HEK293 (cell line): ENCODE data around the gene ME2.
"Not testable (repeated sequence)": the region's sequence is repeated elsewhere in the genome, so short reads cannot be mapped to it uniquely, and the experiment has no call there.

Experiments used
- CTCF ChIA-PET: fragments of 350-600 bp; formaldehyde crosslinking; extraction: SDS; loops from one replicate; lab custom pipeline; 2021; ENCODE audit warnings: antibody characterized with exemption; lab: Yijun Ruan, JAX
- POLR2A ChIA-PET: fragments of 300-600 bp; formaldehyde crosslinking; extraction: SDS; loops from one replicate; lab custom pipeline; 2020; ENCODE audit warnings: antibody characterized with exemption, inconsistent platforms; lab: Yijun Ruan, JAX
- H3K27ac ChIP-seq: fragments of 200-500 bp; sonication (Bioruptor generic); 2 replicates; pipeline ENCODE4 v1.5.1; 2014; ENCODE audit warnings: low read depth, low read length, control low read depth, inconsistent platforms; ENCODE audit errors: extremely low read depth
- H3K36me3 ChIP-seq, 2 experiments: fragments of 200-500 bp in 1 of 2; sonication (Bioruptor generic) in 1 of 2; 1 replicate in 1 of 2; 2 replicates in 1 of 2; pipeline ENCODE4 v1.5.1; 2014 to 2017; ENCODE audit warnings: inconsistent platforms in 2 of 2, low read length in 2 of 2; ENCODE audit not compliant: control insufficient read depth in 2 of 2, insufficient read depth in 1 of 2
- H3K4me1 ChIP-seq: fragments of 200-500 bp; sonication (Bioruptor generic); 2 replicates; pipeline ENCODE4 v1.5.1; 2014; ENCODE audit warnings: mild to moderate bottlenecking, low read length, inconsistent platforms; ENCODE audit not compliant: control insufficient read depth, insufficient read depth
- H3K4me3 ChIP-seq: 2 replicates; pipeline ENCODE4 v1.5.1; 2011; ENCODE audit warnings: low read depth, mild to moderate bottlenecking, control low read depth, low read length, moderate library complexity
- H3K9me3 ChIP-seq: fragments of 200-500 bp; sonication (Bioruptor generic); 2 replicates; pipeline ENCODE4 v1.5.1; 2014; ENCODE audit warnings: low read depth, low read length, inconsistent platforms; ENCODE audit not compliant: control insufficient read depth, insufficient read depth
- BCL11B ChIP-seq: fragments of 450-650 bp; formaldehyde crosslinking; IDR thresholded peaks from 2 replicates; pipeline ENCODE4 v1.5.1; 2016; ENCODE audit warnings: low read depth, missing biosample characterization, missing genetic modification characterization
- GLIS1 ChIP-seq: fragments of 450-650 bp; formaldehyde crosslinking; IDR thresholded peaks from 2 replicates; pipeline ENCODE4 v1.5.1; 2016; ENCODE audit warnings: missing biosample characterization, missing genetic modification characterization
- KLF10 ChIP-seq: fragments of 450-650 bp; IDR thresholded peaks from 2 replicates; pipeline ENCODE4 v1.5.1; 2018; ENCODE audit warnings: missing biosample characterization, mild to moderate bottlenecking, missing genetic modification characterization
- KLF9 ChIP-seq: fragments of 450-650 bp; formaldehyde crosslinking; IDR thresholded peaks from 2 replicates; pipeline ENCODE4 v1.5.1; 2016; ENCODE audit warnings: missing biosample characterization, missing genetic modification characterization, low read depth
- OSR2 ChIP-seq: fragments of 450-650 bp; formaldehyde crosslinking; IDR thresholded peaks from 2 replicates; pipeline ENCODE4 v1.5.1; 2016; ENCODE audit warnings: missing biosample characterization, missing genetic modification characterization
- SCRT1 ChIP-seq: fragments of 450-650 bp; formaldehyde crosslinking; IDR thresholded peaks from 2 replicates; pipeline ENCODE4 v1.5.1; 2016; ENCODE audit warnings: missing biosample characterization, missing genetic modification characterization, borderline replicate concordance
- SCRT2 ChIP-seq: fragments of 450-650 bp; formaldehyde crosslinking; IDR thresholded peaks from 2 replicates; pipeline ENCODE4 v1.5.1; 2016; ENCODE audit warnings: missing biosample characterization, missing genetic modification characterization
- TSHZ1 ChIP-seq: fragments of 450-650 bp; formaldehyde crosslinking; IDR thresholded peaks from 2 replicates; pipeline ENCODE4 v1.5.1; 2016; ENCODE audit warnings: missing biosample characterization, missing genetic modification characterization, borderline replicate concordance
- YY2 ChIP-seq: fragments of 450-650 bp; formaldehyde crosslinking; IDR thresholded peaks from 2 replicates; pipeline ENCODE4 v1.5.1; 2016; ENCODE audit warnings: missing biosample characterization, missing genetic modification characterization
- ZBTB21 ChIP-seq: fragments of 450-650 bp; formaldehyde crosslinking; IDR thresholded peaks from 2 replicates; pipeline ENCODE4 v1.5.1; 2017; ENCODE audit warnings: missing biosample characterization, missing genetic modification characterization
- ZNF146 ChIP-seq: fragments of 450-650 bp; formaldehyde crosslinking; IDR thresholded peaks from 2 replicates; pipeline ENCODE4 v1.5.1; 2016; ENCODE audit warnings: missing biosample characterization, missing genetic modification characterization
- ZNF266 ChIP-seq: fragments of 450-650 bp; formaldehyde crosslinking; IDR thresholded peaks from 2 replicates; pipeline ENCODE4 v1.5.1; 2016; ENCODE audit warnings: missing biosample characterization, missing genetic modification characterization, low read depth
- ZNF394 ChIP-seq: fragments of 450-650 bp; formaldehyde crosslinking; IDR thresholded peaks from 2 replicates; pipeline ENCODE4 v1.5.1; 2016; ENCODE audit warnings: missing biosample characterization, missing genetic modification characterization, mild to moderate bottlenecking, moderate library complexity, borderline replicate concordance
- ZNF530 ChIP-seq: fragments of 450-650 bp; formaldehyde crosslinking; IDR thresholded peaks from 2 replicates; pipeline ENCODE4 v1.5.1; 2016; ENCODE audit warnings: low read depth, missing biosample characterization, missing genetic modification characterization
- ZNF558 ChIP-seq: fragments of 450-650 bp; formaldehyde crosslinking; IDR thresholded peaks from 2 replicates; pipeline ENCODE4 v1.5.1; 2016; ENCODE audit warnings: missing biosample characterization, missing genetic modification characterization
- ZNF670 ChIP-seq: fragments of 450-650 bp; formaldehyde crosslinking; IDR thresholded peaks from 2 replicates; pipeline ENCODE4 v1.5.1; 2016; ENCODE audit warnings: missing biosample characterization, missing genetic modification characterization, low read depth
- ZNF843 ChIP-seq: fragments of 450-650 bp; formaldehyde crosslinking; IDR thresholded peaks from 2 replicates; pipeline ENCODE4 v1.5.1; 2016; ENCODE audit warnings: missing biosample characterization, missing genetic modification characterization

The ME2 gene

DNA sequence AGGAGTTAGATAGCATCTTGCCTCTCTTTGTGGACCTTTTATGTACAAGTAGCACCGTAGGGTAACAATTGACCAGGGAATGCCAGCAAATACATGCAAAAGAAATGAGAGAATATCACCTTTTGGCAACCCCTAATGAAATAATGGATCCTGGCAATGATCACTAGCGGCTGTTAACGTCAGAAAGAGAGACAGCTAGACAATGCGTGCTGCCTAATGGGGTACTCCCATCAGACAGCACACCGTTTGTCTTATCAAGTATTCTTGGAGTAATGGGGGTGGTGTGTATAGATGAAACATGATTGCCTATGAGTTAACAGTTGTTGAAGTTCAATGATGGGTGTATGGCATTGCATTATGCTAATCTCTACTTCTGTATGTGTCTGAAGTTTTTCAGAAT lies 90.5 kb downstream of the ME2 start:
- H3K4me1 ChIP-seq: peaks cover 15% of the 10 kb centered on the region
- peaks cover 0 to 3% of the 10 kb centered on the region in 2 experiments; a peak in 1 of 3 replicates for H3K36me3 ChIP-seq
- CTCF ChIA-PET: interaction anchor here (1.5 kb wide), 1 partner anchor 82 kb away, joined by 7 read pairs; no protein-coding TSS in a partner anchor
- no peaks in the 10 kb centered on the region for H3K9me3 ChIP-seq
- TF ChIP-seq ZNF266 (tag by site-specific recombination) (no peak), YY2 (tag by site-specific recombination) (no peak)
- no peak overlapping the region for H3K27ac ChIP-seq
- H3K4me3 ChIP-seq: no peak overlapping the region
- POLR2A ChIA-PET: interaction anchor here (1.2 kb wide), 1 partner anchor 91 kb away, joined by 4 read pairs; the partner anchor contains the start of gene ME2

- ChIA-PET CTCF (interaction anchor here (0.6 to 1.5 kb wide), 3 partner anchors 82 to 85 kb away, joined by 3 to 7 read pairs (median 5); no protein-coding TSS in a partner anchor), POLR2A (interaction anchor here (1.0 to 1.2 kb wide), 2 partner anchors 60 to 91 kb away, joined by 4 read pairs; partner anchors contain the start of genes ME2 and SMAD4)
Measured at GRCh38 chr18:50970006-50970405, 91.1 kb downstream of the ME2 start.

GRCh38 chr18:50972404-50972803 lies 93.5 kb downstream of the ME2 start:
- POLR2A ChIA-PET: interaction anchor here (0.9 kb wide), 1 partner anchor 39 kb away, joined by 3 read pairs; no protein-coding TSS in a partner anchor
- TF ChIP-seq SCRT1 (tag by site-specific recombination): peak; percentile 42; the same call in 1 of the 2 replicates
- peak; percentile 13; the same call in 1 of the 2 replicates for TF ChIP-seq SCRT2 (tag by site-specific recombination)
- H3K4me1 ChIP-seq: peaks cover 15% of the 10 kb centered on the region
- H3K4me3 ChIP-seq, H3K9me3 ChIP-seq, H3K27ac ChIP-seq: not testable (repeated sequence)
- CTCF ChIA-PET: interaction anchor here (0.8 to 1.5 kb wide), 2 partner anchors 9 to 23 kb away, joined by 3 read pairs; no protein-coding TSS in a partner anchor
- peaks cover 7 to 30% of the 10 kb centered on the region in 2 experiments for H3K36me3 ChIP-seq

More at GRCh38 chr18:50970006-50970405, 91.1 kb downstream of the ME2 start:
- Histone ChIP-seq H3K36me3 (peaks cover 3 to 8% of the 10 kb centered on the region in 2 experiments), H3K4me3 (no peak overlapping the region), H3K4me1 (peaks cover 15% of the 10 kb centered on the region), H3K9me3 (no peaks in the 10 kb centered on the region), H3K27ac (no peak overlapping the region)
- TF ChIP-seq OSR2 (tag by site-specific recombination) (peak; percentile 41; the same call in 1 of the 2 replicates), SCRT1 (tag by site-specific recombination) (0 out of 2 replicates have a peak, but pooled peaks have one; percentile 12), GLIS1 (tag by site-specific recombination) (0 out of 2 replicates have a peak, but pooled peaks have one; percentile 5), KLF10 (tag by site-specific recombination) (0 out of 2 replicates have a peak, but pooled peaks have one; percentile 21), ZNF843 (tag by site-specific recombination) (no peak), ZNF394 (no peak), ZNF530 (no peak), BCL11B (tag by site-specific recombination) (no peak), ZBTB21 (tag by site-specific recombination) (no peak), ZNF670 (no peak), ZNF558 (tag by site-specific recombination) (no peak), KLF9 (tag by site-specific recombination) (no peak)

DNA sequence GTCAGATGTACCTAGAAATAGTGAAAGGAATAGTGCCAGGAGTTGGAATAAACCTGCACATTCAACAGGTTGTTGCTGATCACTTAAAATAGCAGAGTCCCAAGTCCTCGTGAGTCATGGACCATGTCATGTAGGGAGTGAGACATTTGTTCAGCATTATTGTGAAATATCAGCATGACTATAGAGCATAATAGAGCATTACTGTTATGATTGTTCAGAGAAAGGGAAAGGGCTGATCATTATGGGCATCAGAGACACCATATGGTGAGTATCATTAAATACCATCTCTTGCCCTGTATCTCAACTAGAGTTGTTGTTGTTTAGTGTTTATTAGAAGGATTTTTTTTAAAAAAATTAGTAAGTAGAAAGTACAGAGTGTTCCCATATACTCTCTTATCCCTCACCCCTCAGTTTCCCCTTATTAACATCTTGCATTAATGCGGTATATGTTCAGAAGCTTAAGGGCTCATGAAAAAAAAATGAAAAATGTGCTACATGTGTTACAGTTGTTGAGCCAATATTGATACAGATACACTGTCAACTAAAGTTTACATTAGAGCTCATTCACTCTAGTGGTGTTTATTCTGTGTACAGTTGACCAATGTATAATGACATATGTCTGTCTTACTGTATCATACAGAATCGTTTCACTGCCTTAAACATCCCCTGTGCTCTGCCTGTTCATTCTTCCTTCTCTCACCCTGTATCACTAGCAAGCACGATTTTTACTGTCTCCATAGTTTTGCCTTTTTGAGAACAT lies 94.6 kb downstream of the ME2 start:
- peaks cover 15% of the 10 kb centered on the region for H3K4me1 ChIP-seq
- POLR2A ChIA-PET: no interaction called here
- CTCF ChIA-PET: interaction anchor here (0.6 to 1.1 kb wide), 5 partner anchors 13 to 33 kb away, joined by 3 read pairs; no protein-coding TSS in a partner anchor
- TF ChIP-seq TSHZ1 (tag by site-specific recombination) (no peak), SCRT1 (tag by site-specific recombination) (peak; percentile 98), SCRT2 (tag by site-specific recombination) (peak; percentile 99), ZNF146 (tag by site-specific recombination) (no peak)
- TF ChIP-seq, all 188 proteins: peak for 2
- no peak overlapping the region for H3K4me3 ChIP-seq
- H3K9me3 ChIP-seq: no peaks in the 10 kb centered on the region
- H3K27ac ChIP-seq: no peak overlapping the region
- peaks cover 7 to 37% of the 10 kb centered on the region in 2 experiments for H3K36me3 ChIP-seq
